ENCODE measurements around the gene UNC5A. TPM values are rescaled to one million over a fixed set of nuclear protein-coding genes. Genes with fewer than 3 reads are reported as not detected.

UNC5A gene
- total RNA-seq, 1 donor from 2014 or later = 1.7 TPM

DNA sequence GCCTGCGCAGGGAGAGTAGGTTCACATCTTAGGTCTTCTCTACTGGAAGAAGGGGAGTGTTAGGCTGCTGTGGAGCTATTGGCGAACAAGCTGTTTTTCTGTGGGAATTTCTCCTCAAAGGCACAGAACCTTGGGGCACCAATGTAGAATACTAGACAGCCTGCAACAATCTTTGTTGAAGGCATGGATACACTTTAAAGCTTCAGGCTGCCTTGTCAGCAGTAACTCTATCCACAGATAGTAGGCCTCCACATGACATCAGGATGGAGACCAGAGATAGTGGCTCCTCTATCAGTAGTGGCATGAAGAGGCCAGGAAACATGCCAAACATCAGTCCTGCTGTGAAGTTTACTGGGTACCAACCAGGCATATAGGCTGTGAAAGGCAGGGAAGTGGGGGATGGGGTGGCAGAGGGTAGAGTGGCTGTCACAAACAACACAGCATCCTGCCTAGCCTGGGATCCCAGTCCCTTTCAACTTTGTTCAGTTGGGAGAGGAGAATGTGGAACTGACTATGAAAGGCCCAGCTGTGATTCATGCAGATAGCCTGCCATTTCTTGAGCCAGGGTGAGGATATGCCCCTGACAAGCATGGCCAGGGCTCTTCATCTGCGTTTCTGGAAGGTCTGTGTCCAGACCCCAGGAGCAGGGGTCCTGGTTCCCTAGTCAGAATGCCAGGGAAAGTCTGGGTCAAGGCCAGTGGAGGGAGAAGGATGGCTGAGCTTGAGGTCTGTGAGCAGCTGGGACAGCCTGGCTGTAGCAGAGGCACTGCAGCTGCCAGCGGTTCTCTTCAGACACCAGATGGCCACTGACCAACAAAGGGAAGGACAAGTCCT lies 89.8 kb downstream of the UNC5A start:
- H3K27ac Mint-ChIP-seq = no peak overlapping the region
- H3K4me1 Mint-ChIP-seq (ENCODE audit: unreplicated experiment) = peaks cover 9% of the 10 kb centered on the region
- TF ChIP-seq, protein P1, sequence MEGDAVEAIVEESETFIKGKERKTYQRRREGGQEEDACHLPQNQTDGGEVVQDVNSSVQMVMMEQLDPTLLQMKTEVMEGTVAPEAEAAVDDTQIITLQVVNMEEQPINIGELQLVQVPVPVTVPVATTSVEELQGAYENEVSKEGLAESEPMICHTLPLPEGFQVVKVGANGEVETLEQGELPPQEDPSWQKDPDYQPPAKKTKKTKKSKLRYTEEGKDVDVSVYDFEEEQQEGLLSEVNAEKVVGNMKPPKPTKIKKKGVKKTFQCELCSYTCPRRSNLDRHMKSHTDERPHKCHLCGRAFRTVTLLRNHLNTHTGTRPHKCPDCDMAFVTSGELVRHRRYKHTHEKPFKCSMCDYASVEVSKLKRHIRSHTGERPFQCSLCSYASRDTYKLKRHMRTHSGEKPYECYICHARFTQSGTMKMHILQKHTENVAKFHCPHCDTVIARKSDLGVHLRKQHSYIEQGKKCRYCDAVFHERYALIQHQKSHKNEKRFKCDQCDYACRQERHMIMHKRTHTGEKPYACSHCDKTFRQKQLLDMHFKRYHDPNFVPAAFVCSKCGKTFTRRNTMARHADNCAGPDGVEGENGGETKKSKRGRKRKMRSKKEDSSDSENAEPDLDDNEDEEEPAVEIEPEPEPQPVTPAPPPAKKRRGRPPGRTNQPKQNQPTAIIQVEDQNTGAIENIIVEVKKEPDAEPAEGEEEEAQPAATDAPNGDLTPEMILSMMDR (conservative IDR thresholded peaks at IDR 0.05) = no peak
- H3K27me3 Mint-ChIP-seq = peaks cover 10% of the 10 kb centered on the region
- H3K36me3 Mint-ChIP-seq = peaks cover 13% of the 10 kb centered on the region
- H3K9me3 Mint-ChIP-seq = no peaks in the 10 kb centered on the region
- H3K4me3 Mint-ChIP-seq = no peak overlapping the region
- DNase-seq (ENCODE audit: extremely low spot score, unreplicated experiment) = no peak

DNA sequence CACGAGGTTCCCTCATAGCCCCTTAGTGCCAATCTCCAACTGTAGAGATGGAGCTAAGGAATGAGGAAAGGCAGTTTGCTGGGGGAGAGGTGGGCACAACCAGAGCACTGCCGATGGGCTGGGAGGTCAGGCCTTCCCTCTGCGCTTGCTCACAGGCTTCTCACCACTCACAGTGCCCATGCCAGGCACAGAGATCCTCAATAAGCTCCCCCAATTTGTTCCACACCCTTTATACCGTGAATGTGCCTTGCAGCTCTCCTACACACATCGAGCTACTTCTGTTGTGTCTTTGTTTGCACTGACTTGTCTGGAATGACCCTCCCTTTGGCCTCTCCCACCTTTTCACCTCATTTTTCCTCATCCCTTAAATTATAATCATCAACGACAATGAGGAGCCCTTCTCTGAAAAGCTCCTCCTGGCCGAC lies 90.4 kb downstream of the UNC5A start:
- Mint-ChIP-seq H3K9me3 (no peaks in the 10 kb centered on the region), H3K27me3 (peaks cover 10% of the 10 kb centered on the region), H3K27ac (no peak overlapping the region), H3K4me3 (no peak overlapping the region), H3K4me1 (ENCODE audit: unreplicated experiment) (peaks cover 9% of the 10 kb centered on the region), H3K36me3 (peaks cover 19% of the 10 kb centered on the region)
- DNase-seq (ENCODE audit: extremely low spot score, unreplicated experiment) = no peak
- TF ChIP-seq, protein P1 (conservative IDR thresholded peaks at IDR 0.05) = no peak

DNA sequence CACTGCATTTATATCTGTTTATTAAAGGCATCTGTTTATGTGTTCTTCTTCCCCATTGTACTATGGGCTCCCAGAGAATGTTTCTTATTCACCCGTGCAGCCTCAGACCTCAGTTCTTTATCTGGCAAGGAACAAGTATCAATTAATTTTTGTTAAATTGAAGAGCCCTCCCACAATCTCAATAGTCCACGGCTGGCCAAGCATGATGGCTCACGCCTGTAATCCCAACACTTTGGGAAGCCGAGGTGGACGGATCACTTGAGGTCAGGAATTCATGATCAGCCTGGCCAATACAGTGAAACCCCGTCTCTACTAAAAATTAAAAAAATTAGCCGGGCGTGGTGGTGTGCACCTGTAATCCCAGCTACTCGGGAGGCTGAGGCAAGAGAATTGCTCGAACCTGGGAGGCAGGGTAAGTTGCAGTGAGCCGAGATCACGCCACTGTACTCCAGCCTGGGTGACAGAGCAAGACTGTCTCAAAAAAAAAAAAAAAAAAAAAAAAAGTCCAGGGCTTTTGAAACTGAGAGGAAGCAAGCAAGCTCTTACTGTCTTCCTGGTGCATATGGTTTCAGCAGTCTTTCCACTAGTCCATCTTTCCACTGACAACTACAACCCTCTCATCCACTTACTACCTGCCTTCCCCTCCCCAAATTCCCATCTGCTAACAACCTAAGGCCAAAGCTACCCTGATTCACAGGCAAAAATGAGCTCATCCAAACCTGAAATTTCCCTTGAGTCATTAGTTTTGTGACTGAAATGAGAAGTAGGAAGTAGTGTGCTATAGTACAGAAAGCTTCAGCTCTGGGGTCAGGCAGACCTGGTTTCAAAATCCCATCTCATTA lies 91.1 kb downstream of the UNC5A start:
- H3K27ac Mint-ChIP-seq = peak overlapping the region; percentile 41
- peaks cover 9% of the 10 kb centered on the region for H3K4me1 Mint-ChIP-seq (ENCODE audit: unreplicated experiment)
- no peak overlapping the region for H3K4me3 Mint-ChIP-seq
- TF ChIP-seq, protein P1 (conservative IDR thresholded peaks at IDR 0.05) = no peak
- H3K27me3 Mint-ChIP-seq = peaks cover 10% of the 10 kb centered on the region
- no peak for DNase-seq (ENCODE audit: extremely low spot score, unreplicated experiment)
- peaks cover 25% of the 10 kb centered on the region for H3K36me3 Mint-ChIP-seq
- H3K9me3 Mint-ChIP-seq = no peaks in the 10 kb centered on the region

DNA sequence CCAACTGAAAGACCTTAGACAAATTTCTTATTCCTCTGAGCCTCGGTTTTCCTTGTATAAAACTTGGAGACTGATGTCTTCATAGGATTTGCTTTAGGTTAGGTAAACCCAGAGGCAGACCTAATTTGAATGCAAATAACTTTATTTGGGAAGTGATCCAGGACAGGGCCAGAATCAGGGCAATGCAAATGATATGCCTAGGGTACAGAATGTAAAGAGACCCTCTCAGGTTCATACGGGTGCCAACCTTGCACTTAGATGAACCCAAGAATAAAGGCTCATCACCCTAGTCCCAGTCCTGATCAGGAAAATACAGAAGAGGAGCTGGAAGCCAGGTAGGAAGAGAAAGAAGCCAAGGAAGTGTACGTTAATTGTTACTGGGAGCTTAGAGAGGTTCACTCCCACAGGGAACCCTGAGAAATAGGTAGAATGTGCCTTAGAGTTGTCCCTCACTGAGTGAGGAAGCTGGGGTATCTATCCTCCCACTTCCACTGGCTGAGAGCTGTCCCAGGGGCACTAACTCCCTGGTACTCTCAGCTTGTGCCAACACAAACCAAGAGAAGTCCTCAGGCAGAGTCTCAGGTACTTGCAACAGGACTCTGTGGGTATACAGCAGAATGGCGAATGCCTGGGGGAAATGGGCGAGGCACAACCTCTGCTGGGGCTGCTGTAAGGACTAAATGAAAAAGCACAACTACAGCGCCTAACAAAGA lies 91.9 kb downstream of the UNC5A start:
- DNase-seq (ENCODE audit: extremely low spot score, unreplicated experiment) = no peak
- peaks cover 27% of the 10 kb centered on the region for H3K36me3 Mint-ChIP-seq
- H3K9me3 Mint-ChIP-seq = no peaks in the 10 kb centered on the region
- H3K4me3 Mint-ChIP-seq = no peak overlapping the region
- H3K27ac Mint-ChIP-seq = peak overlapping the region; percentile 41
- TF ChIP-seq, protein P1 (conservative IDR thresholded peaks at IDR 0.05) = no peak
- peaks cover 10% of the 10 kb centered on the region for H3K27me3 Mint-ChIP-seq
- peaks cover 10% of the 10 kb centered on the region for H3K4me1 Mint-ChIP-seq (ENCODE audit: unreplicated experiment)

DNA sequence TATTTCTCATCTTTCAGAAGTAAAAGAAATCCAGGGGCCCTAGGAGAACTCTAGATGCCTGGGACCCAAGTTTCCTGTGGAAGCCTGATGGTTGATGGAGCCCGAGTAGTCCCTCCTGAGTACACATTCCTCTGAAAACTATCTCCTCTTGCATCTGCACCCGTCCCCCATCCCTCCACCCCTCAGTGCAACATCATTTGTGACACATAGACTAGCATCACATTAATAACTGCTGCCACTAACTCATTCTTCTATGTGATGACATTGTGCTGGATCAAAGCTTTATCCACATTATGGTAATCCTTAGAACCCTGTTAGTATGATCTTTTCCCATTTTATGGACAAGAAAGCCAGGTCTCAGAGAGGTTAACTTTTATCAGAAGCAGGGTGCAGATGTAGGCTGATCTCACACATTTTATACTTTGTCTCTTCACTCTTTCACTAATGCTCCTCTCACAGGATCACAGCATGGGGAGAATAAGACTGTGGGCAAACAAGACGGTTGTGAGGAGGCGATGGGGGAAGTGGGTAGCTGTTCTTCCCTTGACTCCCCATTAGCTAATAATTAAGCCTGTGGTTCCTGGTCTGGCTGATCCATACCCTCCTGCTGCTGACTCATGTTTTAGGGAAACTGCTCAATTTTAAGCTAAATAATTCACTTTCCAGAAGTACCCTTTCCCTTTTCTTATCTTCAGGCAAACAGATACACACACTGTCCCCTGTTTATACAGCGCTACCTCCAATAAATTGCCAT lies 92.7 kb downstream of the UNC5A start:
- Mint-ChIP-seq H3K36me3 (peaks cover 35% of the 10 kb centered on the region), H3K27ac (no peak overlapping the region), H3K4me1 (ENCODE audit: unreplicated experiment) (peaks cover 14% of the 10 kb centered on the region)

More for the DNA sequence above, 92.7 kb downstream of the UNC5A start:
- Mint-ChIP-seq H3K27me3 (peaks cover 1% of the 10 kb centered on the region), H3K4me3 (peak overlapping the region; percentile 15), H3K9me3 (no peaks in the 10 kb centered on the region)
- TF ChIP-seq, protein P1 (conservative IDR thresholded peaks at IDR 0.05) = no peak
- no peak for DNase-seq (ENCODE audit: extremely low spot score, unreplicated experiment)
